ENCODE data around the gene KRT24.
"Not testable (repeated sequence)": the region's sequence is repeated elsewhere in the genome, so short reads cannot be mapped to it uniquely, and the experiment has no call there.

KRT24 gene

GRCh38 chr17:40703652-40704051, at the start of gene KRT24:
Gene KRT24 (minus strand): TSS chr17:40703752. CDS start chr17:40703693, 59 bp downstream.
- H3K4me3 ChIP-seq (ENCODE audit: low read depth in 1 of 2, low read length in 2 of 2) = no peak within 1 kb of the TSS
- H3K27ac ChIP-seq (ENCODE audit: low read depth, low read length) = no peak within 1 kb of the TSS
- no peaks in the 10 kb centered on the region for H3K36me3 ChIP-seq (ENCODE audit: insufficient read depth, low read length)
- peaks cover 4% of the 10 kb centered on the region for H3K4me1 ChIP-seq (ENCODE audit: insufficient read depth, low read length)
- no peak within 1 kb of the TSS for H3K9ac ChIP-seq (ENCODE audit: low read length)
- H3K9me3 ChIP-seq (ENCODE audit: low read length) = no peaks in the 10 kb centered on the region
- H3K27me3 ChIP-seq (ENCODE audit: control insufficient read depth in 1 of 2, insufficient read depth in 2 of 2, low read length in 2 of 2) = no peaks in the 10 kb centered on the region

- H3K4me3 ChIP-seq (ENCODE audit: low read depth in 1 of 2, low read length in 2 of 2) = no peak overlapping the region
- no peaks in the 10 kb centered on the region for H3K27me3 ChIP-seq (ENCODE audit: control insufficient read depth in 1 of 2, insufficient read depth in 2 of 2, low read length in 2 of 2)
- H3K9me3 ChIP-seq (ENCODE audit: low read length) = no peaks in the 10 kb centered on the region
- no peak overlapping the region for H3K27ac ChIP-seq (ENCODE audit: low read depth, low read length)
- H3K4me1 ChIP-seq (ENCODE audit: insufficient read depth, low read length) = no peaks in the 10 kb centered on the region
- H3K9ac ChIP-seq (ENCODE audit: low read length) = no peak overlapping the region
- H3K36me3 ChIP-seq (ENCODE audit: insufficient read depth, low read length) = no peaks in the 10 kb centered on the region
These were observed 47.5 kb upstream of the KRT24 start for GRCh38 chr17:40751065-40751464.

GRCh38 chr17:40750391-40750790, 46.8 kb upstream of the KRT24 start:
- Histone ChIP-seq H3K27ac (ENCODE audit: low read depth, low read length) (no peak overlapping the region), H3K36me3 (ENCODE audit: insufficient read depth, low read length) (no peaks in the 10 kb centered on the region), H3K4me1 (ENCODE audit: insufficient read depth, low read length) (no peaks in the 10 kb centered on the region), H3K9ac (ENCODE audit: low read length) (no peak overlapping the region), H3K27me3 (ENCODE audit: control insufficient read depth in 1 of 2, insufficient read depth in 2 of 2, low read length in 2 of 2) (no peaks in the 10 kb centered on the region), H3K4me3 (ENCODE audit: low read depth in 1 of 2, low read length in 2 of 2) (no peak overlapping the region), H3K9me3 (ENCODE audit: low read length) (no peaks in the 10 kb centered on the region)

GRCh38 chr17:40748666-40749065, 45.1 kb upstream of the KRT24 start:
- not testable (repeated sequence) for H3K27me3 ChIP-seq (ENCODE audit: control insufficient read depth in 1 of 2, insufficient read depth in 2 of 2, low read length in 2 of 2); H3K4me3 ChIP-seq (ENCODE audit: low read depth in 1 of 2, low read length in 2 of 2); H3K36me3 ChIP-seq (ENCODE audit: insufficient read depth, low read length); H3K9ac ChIP-seq (ENCODE audit: low read length); H3K4me1 ChIP-seq (ENCODE audit: insufficient read depth, low read length); H3K9me3 ChIP-seq (ENCODE audit: low read length); H3K27ac ChIP-seq (ENCODE audit: low read depth, low read length)

GRCh38 chr17:40738553-40738952, 35.0 kb upstream of the KRT24 start:
- no peaks in the 10 kb centered on the region for H3K4me1 ChIP-seq (ENCODE audit: insufficient read depth, low read length)
- no peaks in the 10 kb centered on the region for H3K9me3 ChIP-seq (ENCODE audit: low read length)
- no peaks in the 10 kb centered on the region for H3K27me3 ChIP-seq (ENCODE audit: control insufficient read depth in 1 of 2, insufficient read depth in 2 of 2, low read length in 2 of 2)
- H3K27ac ChIP-seq (ENCODE audit: low read depth, low read length) = no peak overlapping the region
- no peak overlapping the region for H3K4me3 ChIP-seq (ENCODE audit: low read depth in 1 of 2, low read length in 2 of 2)
- H3K9ac ChIP-seq (ENCODE audit: low read length) = no peak overlapping the region
- H3K36me3 ChIP-seq (ENCODE audit: insufficient read depth, low read length) = no peaks in the 10 kb centered on the region

GRCh38 chr17:40735016-40735415, 31.5 kb upstream of the KRT24 start:
- peaks cover 0 to 3% of the 10 kb centered on the region in 2 donors for H3K27me3 ChIP-seq (ENCODE audit: control insufficient read depth in 1 of 2, insufficient read depth in 2 of 2, low read length in 2 of 2)
- no peaks in the 10 kb centered on the region for H3K4me1 ChIP-seq (ENCODE audit: insufficient read depth, low read length)
- H3K36me3 ChIP-seq (ENCODE audit: insufficient read depth, low read length) = no peaks in the 10 kb centered on the region
- H3K4me3 ChIP-seq (ENCODE audit: low read depth in 1 of 2, low read length in 2 of 2) = no peak overlapping the region
- H3K27ac ChIP-seq (ENCODE audit: low read depth, low read length) = no peak overlapping the region
- H3K9ac ChIP-seq (ENCODE audit: low read length) = no peak overlapping the region
- no peaks in the 10 kb centered on the region for H3K9me3 ChIP-seq (ENCODE audit: low read length)

- Histone ChIP-seq H3K36me3 (ENCODE audit: insufficient read depth, low read length) (no peaks in the 10 kb centered on the region), H3K9ac (ENCODE audit: low read length) (no peak overlapping the region), H3K4me3 (ENCODE audit: low read depth in 1 of 2, low read length in 2 of 2) (no peak overlapping the region), H3K27me3 (ENCODE audit: control insufficient read depth in 1 of 2, insufficient read depth in 2 of 2, low read length in 2 of 2) (peaks cover 0 to 3% of the 10 kb centered on the region in 2 donors), H3K4me1 (ENCODE audit: insufficient read depth, low read length) (no peaks in the 10 kb centered on the region), H3K9me3 (ENCODE audit: low read length) (no peaks in the 10 kb centered on the region), H3K27ac (ENCODE audit: low read depth, low read length) (no peak overlapping the region)
These were observed 30.5 kb upstream of the KRT24 start for GRCh38 chr17:40734018-40734417.

- Histone ChIP-seq H3K9ac (ENCODE audit: low read length) (no peak overlapping the region), H3K27ac (ENCODE audit: low read depth, low read length) (no peak overlapping the region), H3K4me3 (ENCODE audit: low read depth in 1 of 2, low read length in 2 of 2) (no peak overlapping the region), H3K4me1 (ENCODE audit: insufficient read depth, low read length) (no peaks in the 10 kb centered on the region), H3K9me3 (ENCODE audit: low read length) (no peaks in the 10 kb centered on the region), H3K27me3 (ENCODE audit: control insufficient read depth in 1 of 2, insufficient read depth in 2 of 2, low read length in 2 of 2) (peaks cover 0 to 3% of the 10 kb centered on the region in 2 donors), H3K36me3 (ENCODE audit: insufficient read depth, low read length) (no peaks in the 10 kb centered on the region)
These were observed 27.4 kb upstream of the KRT24 start for GRCh38 chr17:40730970-40731369.

- no peak overlapping the region for H3K27ac ChIP-seq (ENCODE audit: low read depth, low read length)
- H3K4me1 ChIP-seq (ENCODE audit: insufficient read depth, low read length) = no peaks in the 10 kb centered on the region
- H3K36me3 ChIP-seq (ENCODE audit: insufficient read depth, low read length) = no peaks in the 10 kb centered on the region
- peaks cover 0 to 3% of the 10 kb centered on the region in 2 donors for H3K27me3 ChIP-seq (ENCODE audit: control insufficient read depth in 1 of 2, insufficient read depth in 2 of 2, low read length in 2 of 2)
- H3K9me3 ChIP-seq (ENCODE audit: low read length) = no peaks in the 10 kb centered on the region
- no peak overlapping the region for H3K4me3 ChIP-seq (ENCODE audit: low read depth in 1 of 2, low read length in 2 of 2)
- no peak overlapping the region for H3K9ac ChIP-seq (ENCODE audit: low read length)
These were observed 24.1 kb upstream of the KRT24 start for GRCh38 chr17:40727447-40728231.

GRCh38 chr17:40726919-40727318, 23.4 kb upstream of the KRT24 start:
- no peak overlapping the region for H3K4me3 ChIP-seq (ENCODE audit: low read depth in 1 of 2, low read length in 2 of 2)
- H3K9me3 ChIP-seq (ENCODE audit: low read length) = no peaks in the 10 kb centered on the region
- no peaks in the 10 kb centered on the region for H3K36me3 ChIP-seq (ENCODE audit: insufficient read depth, low read length)
- H3K27ac ChIP-seq (ENCODE audit: low read depth, low read length) = no peak overlapping the region
- H3K4me1 ChIP-seq (ENCODE audit: insufficient read depth, low read length) = no peaks in the 10 kb centered on the region
- H3K27me3 ChIP-seq (ENCODE audit: control insufficient read depth in 1 of 2, insufficient read depth in 2 of 2, low read length in 2 of 2) = no peaks in the 10 kb centered on the region
- H3K9ac ChIP-seq (ENCODE audit: low read length) = no peak overlapping the region

- H3K4me3 ChIP-seq (ENCODE audit: low read depth in 1 of 2, low read length in 2 of 2) = no peak overlapping the region
- no peak overlapping the region for H3K27ac ChIP-seq (ENCODE audit: low read depth, low read length)
- H3K36me3 ChIP-seq (ENCODE audit: insufficient read depth, low read length) = no peaks in the 10 kb centered on the region
- no peaks in the 10 kb centered on the region for H3K4me1 ChIP-seq (ENCODE audit: insufficient read depth, low read length)
- H3K9ac ChIP-seq (ENCODE audit: low read length) = no peak overlapping the region
- H3K9me3 ChIP-seq (ENCODE audit: low read length) = no peaks in the 10 kb centered on the region
- H3K27me3 ChIP-seq (ENCODE audit: control insufficient read depth in 1 of 2, insufficient read depth in 2 of 2, low read length in 2 of 2) = no peaks in the 10 kb centered on the region
These were observed 21.1 kb upstream of the KRT24 start for GRCh38 chr17:40724656-40725055.

- H3K4me3 ChIP-seq (ENCODE audit: low read depth in 1 of 2, low read length in 2 of 2) = no peak overlapping the region
- H3K4me1 ChIP-seq (ENCODE audit: insufficient read depth, low read length) = no peaks in the 10 kb centered on the region
- H3K9ac ChIP-seq (ENCODE audit: low read length) = no peak overlapping the region
- H3K27me3 ChIP-seq (ENCODE audit: control insufficient read depth in 1 of 2, insufficient read depth in 2 of 2, low read length in 2 of 2) = no peaks in the 10 kb centered on the region
- no peaks in the 10 kb centered on the region for H3K36me3 ChIP-seq (ENCODE audit: insufficient read depth, low read length)
- no peaks in the 10 kb centered on the region for H3K9me3 ChIP-seq (ENCODE audit: low read length)
- no peak overlapping the region for H3K27ac ChIP-seq (ENCODE audit: low read depth, low read length)
These were observed 18.7 kb upstream of the KRT24 start for GRCh38 chr17:40722241-40722640.

Data from muscle layer of colon (tissue), 2 donors.